Measurements from ENCODE around the gene PCCB.
"Not testable (repeated sequence)": the region's sequence is repeated elsewhere in the genome, so short reads cannot be mapped to it uniquely, and the experiment has no call there.

Gene PCCB

GRCh38 chr3:136247855-136248590 lies 2.1 kb upstream of the PCCB start:
- Mint-ChIP-seq H3K36me3 (ENCODE audit: insufficient read depth) (peaks cover 8% of the 10 kb centered on the region), H3K4me3 (no peak overlapping the region), H3K9me3 (no peaks in the 10 kb centered on the region), H3K27me3 (peaks cover 6 to 7% of the 10 kb centered on the region in 2 donors), H3K4me1 (ENCODE audit: low read depth in 2 of 2) (peaks cover 17 to 19% of the 10 kb centered on the region in 2 donors), H3K27ac (no peak overlapping the region)
- DNase-seq = no peak
- ATAC-seq (replicated peaks) = no peak

DNA sequence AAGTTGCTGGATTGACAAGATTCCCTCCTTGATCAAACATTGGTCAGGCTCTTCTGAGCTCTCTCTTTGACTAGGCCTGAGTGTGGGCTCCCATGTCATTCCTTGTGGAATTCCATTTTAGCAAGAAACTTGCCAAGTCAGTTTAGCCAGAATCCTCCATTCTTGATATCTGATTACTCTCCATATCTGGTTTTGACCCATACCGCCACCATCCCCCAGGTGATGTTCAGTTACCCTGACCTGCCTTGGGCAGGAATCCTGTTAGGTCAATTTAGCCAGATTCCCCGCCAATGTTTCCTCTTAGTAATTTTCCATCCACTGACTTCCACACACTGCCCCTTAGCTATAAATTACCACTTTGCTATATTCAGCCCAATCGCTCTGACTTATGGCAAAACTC lies 1.0 kb upstream of the PCCB start:
- no peak for ATAC-seq (replicated peaks)
- H3K27ac Mint-ChIP-seq = no peak overlapping the region

DNA sequence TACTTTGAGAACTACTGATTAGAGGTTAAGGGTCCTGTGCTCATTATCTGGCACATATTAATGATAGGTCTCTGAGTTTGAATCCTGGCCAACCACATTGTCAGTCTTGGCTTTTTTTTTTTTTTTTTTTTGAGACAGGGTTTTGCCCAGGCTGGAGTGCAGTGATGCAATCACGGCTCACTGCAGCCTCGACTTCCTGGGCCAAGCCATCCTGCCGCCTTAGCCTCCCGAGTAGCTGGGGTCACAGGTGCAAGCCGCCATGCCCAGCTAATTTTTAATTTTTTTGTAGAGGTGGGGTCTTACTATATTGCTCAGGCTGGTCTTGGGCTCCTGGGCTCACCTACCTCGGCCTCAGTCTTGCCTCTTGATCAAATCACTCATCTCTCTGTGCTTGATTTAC lies 547 bp upstream of the PCCB start:
- Mint-ChIP-seq H3K4me1 (ENCODE audit: low read depth in 2 of 2) (peaks cover 17 to 19% of the 10 kb centered on the region in 2 donors), H3K27ac (peak overlapping the region; percentile 88 to 92), H3K9me3 (no peaks in the 10 kb centered on the region), H3K27me3 (no peaks in the 10 kb centered on the region), H3K4me3 (peak overlapping the region; percentile 89), H3K36me3 (ENCODE audit: insufficient read depth) (peaks cover 8% of the 10 kb centered on the region)
- DNase-seq (no peak), ATAC-seq (replicated peaks) (no peak)

More for the DNA sequence above, 1.0 kb upstream of the PCCB start:
- Mint-ChIP-seq H3K36me3 (ENCODE audit: insufficient read depth) (peaks cover 8% of the 10 kb centered on the region), H3K4me3 (no peak overlapping the region), H3K4me1 (ENCODE audit: low read depth in 2 of 2) (peaks cover 17 to 19% of the 10 kb centered on the region in 2 donors), H3K9me3 (no peaks in the 10 kb centered on the region), H3K27me3 (no peaks in the 10 kb centered on the region)
- DNase-seq = no peak

- H3K4me3 Mint-ChIP-seq = peak overlapping the region; percentile 89
- H3K27me3 Mint-ChIP-seq = no peaks in the 10 kb centered on the region
- H3K27ac Mint-ChIP-seq = peak overlapping the region; percentile 88 to 92
- DNase-seq = peak in 1 of 3 experiments; percentile 3
- peaks cover 8% of the 10 kb centered on the region for H3K36me3 Mint-ChIP-seq (ENCODE audit: insufficient read depth)
- peaks cover 17 to 19% of the 10 kb centered on the region in 2 donors for H3K4me1 Mint-ChIP-seq (ENCODE audit: low read depth in 2 of 2)
- ATAC-seq (replicated peaks) = no peak
- no peaks in the 10 kb centered on the region for H3K9me3 Mint-ChIP-seq
These were observed 842 bp downstream of the PCCB start for GRCh38 chr3:136250903-136251460.

DNA sequence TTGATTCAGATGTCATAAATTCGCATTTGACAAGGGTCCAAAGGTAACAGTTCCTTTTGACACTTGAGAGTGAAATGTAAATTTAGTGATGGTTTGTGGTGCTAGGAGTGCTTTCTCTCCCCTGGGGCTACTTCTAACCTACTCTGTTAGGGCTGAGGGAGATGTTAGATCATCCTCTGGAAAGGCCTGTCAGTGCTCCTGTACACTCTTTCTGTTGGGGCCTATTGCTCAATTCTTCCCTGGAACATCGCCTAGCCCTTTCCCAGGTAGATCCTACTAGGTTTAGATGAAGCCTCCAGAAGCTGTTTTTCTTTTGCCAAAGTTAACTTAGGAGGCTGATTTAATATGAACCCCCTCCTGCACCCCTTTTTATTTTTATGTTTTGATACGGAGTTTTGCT lies 1.4 kb downstream of the PCCB start:
- Mint-ChIP-seq H3K4me3 (peak overlapping the region; percentile 89), H3K36me3 (ENCODE audit: insufficient read depth) (peaks cover 12% of the 10 kb centered on the region), H3K27me3 (no peaks in the 10 kb centered on the region), H3K4me1 (ENCODE audit: low read depth in 2 of 2) (peaks cover 17 to 19% of the 10 kb centered on the region in 2 donors), H3K27ac (peak overlapping the region; percentile 86 to 92), H3K9me3 (no peaks in the 10 kb centered on the region)
- ATAC-seq (replicated peaks) (no peak), DNase-seq (no peak)

DNA sequence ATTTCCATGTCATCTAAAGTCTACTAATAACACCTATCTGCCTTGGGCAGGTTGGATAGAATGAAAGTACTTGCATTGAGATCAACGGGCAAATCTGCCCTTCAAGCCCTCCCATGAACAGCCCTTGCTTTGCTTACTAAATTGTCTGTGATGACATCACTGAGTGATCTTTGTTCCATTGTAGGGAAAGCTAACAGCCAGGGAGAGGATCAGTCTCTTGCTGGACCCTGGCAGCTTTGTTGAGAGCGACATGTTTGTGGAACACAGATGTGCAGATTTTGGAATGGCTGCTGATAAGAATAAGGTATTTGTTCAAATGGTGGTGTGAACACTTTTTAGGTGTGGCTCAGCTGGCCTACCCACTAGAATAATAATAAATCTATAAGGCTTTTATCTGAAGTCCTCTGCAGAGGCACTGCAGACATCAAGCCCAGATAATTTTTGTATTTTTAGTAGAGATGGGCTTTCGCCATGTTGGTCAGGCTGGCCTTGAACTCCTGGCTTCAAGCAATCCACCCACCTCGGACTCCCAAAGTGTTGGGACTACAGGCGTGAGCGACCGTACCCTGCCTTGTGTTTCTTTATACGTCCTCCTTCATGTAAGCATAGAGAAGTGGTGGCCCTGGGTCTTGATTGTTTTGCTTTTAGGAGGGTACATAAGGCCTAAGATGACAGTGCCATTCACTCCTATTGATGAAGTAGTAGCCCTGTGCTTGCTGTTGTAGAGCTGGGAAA lies 5.7 kb downstream of the PCCB start:
- Mint-ChIP-seq H3K27me3 (no peaks in the 10 kb centered on the region), H3K27ac (no peak overlapping the region), H3K4me3 (no peak overlapping the region), H3K36me3 (ENCODE audit: insufficient read depth) (peaks cover 20% of the 10 kb centered on the region), H3K4me1 (ENCODE audit: low read depth in 2 of 2) (peaks cover 9 to 12% of the 10 kb centered on the region in 2 donors), H3K9me3 (no peaks in the 10 kb centered on the region)
- no peak for DNase-seq
- no peak for ATAC-seq (replicated peaks)

DNA sequence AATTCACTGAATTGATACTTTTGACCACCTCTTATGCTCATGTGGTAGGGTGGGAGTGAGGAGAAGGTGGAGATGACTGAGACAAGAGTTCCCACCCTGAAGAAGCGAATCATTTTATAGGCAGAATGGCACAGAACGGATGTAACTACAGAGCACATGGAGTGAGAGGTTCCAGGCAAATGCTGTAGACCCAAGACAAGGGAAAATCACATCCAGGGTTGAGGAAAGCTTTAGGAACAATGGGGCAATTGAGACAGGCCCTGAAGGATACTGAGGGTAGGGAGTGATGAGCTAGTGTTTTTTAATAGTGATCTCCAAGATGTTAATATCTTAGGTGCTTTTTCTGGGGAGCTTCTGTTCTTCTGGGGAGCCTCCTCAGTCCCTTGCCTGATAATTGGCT lies 8.1 kb downstream of the PCCB start:
- DNase-seq (no peak), ATAC-seq (replicated peaks) (no peak)
- H3K4me3 Mint-ChIP-seq = no peak overlapping the region

GRCh38 chr3:136261826-136262225 lies 11.7 kb downstream of the PCCB start:
- Mint-ChIP-seq H3K27ac (peak overlapping the region; percentile 21 to 23), H3K4me3 (no peak overlapping the region), H3K4me1 (ENCODE audit: low read depth in 2 of 2) (no peaks in the 10 kb centered on the region), H3K36me3 (ENCODE audit: insufficient read depth) (peaks cover 69% of the 10 kb centered on the region), H3K27me3 (no peaks in the 10 kb centered on the region), H3K9me3 (no peaks in the 10 kb centered on the region)
- DNase-seq = no peak
- ATAC-seq (replicated peaks) = no peak

More for the DNA sequence above, 8.1 kb downstream of the PCCB start:
- H3K4me1 Mint-ChIP-seq (ENCODE audit: low read depth in 2 of 2) = no peaks in the 10 kb centered on the region
- H3K27ac Mint-ChIP-seq = peak overlapping the region in 1 of 2 donors; percentile 17
- H3K36me3 Mint-ChIP-seq (ENCODE audit: insufficient read depth) = peaks cover 43% of the 10 kb centered on the region
- H3K27me3 Mint-ChIP-seq = no peaks in the 10 kb centered on the region
- H3K9me3 Mint-ChIP-seq = no peaks in the 10 kb centered on the region

GRCh38 chr3:136262559-136262958 lies 12.4 kb downstream of the PCCB start:
- Mint-ChIP-seq H3K27me3 (no peaks in the 10 kb centered on the region), H3K4me1 (ENCODE audit: low read depth in 2 of 2) (no peaks in the 10 kb centered on the region), H3K9me3 (no peaks in the 10 kb centered on the region), H3K27ac (no peak overlapping the region), H3K4me3 (no peak overlapping the region), H3K36me3 (ENCODE audit: insufficient read depth) (peaks cover 71% of the 10 kb centered on the region)
- ATAC-seq (replicated peaks) = no peak
- DNase-seq = no peak

- ATAC-seq (replicated peaks) (no peak), DNase-seq (no peak)
- Mint-ChIP-seq H3K27me3 (no peaks in the 10 kb centered on the region), H3K36me3 (ENCODE audit: insufficient read depth) (peaks cover 72% of the 10 kb centered on the region), H3K4me3 (no peak overlapping the region), H3K9me3 (no peaks in the 10 kb centered on the region), H3K4me1 (ENCODE audit: low read depth in 2 of 2) (no peaks in the 10 kb centered on the region), H3K27ac (no peak overlapping the region)
These were observed 13.1 kb downstream of the PCCB start for GRCh38 chr3:136263251-136263650.

- H3K27ac Mint-ChIP-seq; DNase-seq; H3K27me3 Mint-ChIP-seq; H3K9me3 Mint-ChIP-seq; ATAC-seq (replicated peaks); H3K4me3 Mint-ChIP-seq; H3K4me1 Mint-ChIP-seq (ENCODE audit: low read depth in 2 of 2): not testable (repeated sequence)
- peaks cover 61% of the 10 kb centered on the region for H3K36me3 Mint-ChIP-seq (ENCODE audit: insufficient read depth)
These were observed 16.5 kb downstream of the PCCB start for GRCh38 chr3:136266468-136267125.

DNA sequence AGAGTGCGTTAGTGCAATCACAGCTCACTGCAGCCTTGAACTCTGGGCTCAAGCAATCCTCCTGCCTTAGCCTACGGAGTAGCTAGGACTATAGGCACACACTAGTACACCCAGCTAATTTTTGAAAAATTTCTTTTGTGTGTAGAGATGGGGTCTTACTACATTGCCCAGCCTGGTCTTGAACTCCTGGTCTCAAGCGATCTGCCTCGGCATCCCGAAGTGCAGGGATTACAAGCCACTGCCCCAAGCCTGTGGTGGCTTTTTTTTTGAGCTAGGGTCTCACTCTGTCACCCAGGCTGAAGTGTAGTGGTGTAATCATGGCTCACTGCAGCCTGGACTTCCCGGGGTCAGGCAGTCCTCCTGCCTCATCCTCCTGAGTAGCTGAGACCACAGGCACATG lies 17.1 kb downstream of the PCCB start:
- H3K4me3 Mint-ChIP-seq = no peak overlapping the region
- H3K36me3 Mint-ChIP-seq (ENCODE audit: insufficient read depth) = peaks cover 55% of the 10 kb centered on the region
- peaks cover 5 to 13% of the 10 kb centered on the region in 2 donors for H3K4me1 Mint-ChIP-seq (ENCODE audit: low read depth in 2 of 2)
- H3K9me3 Mint-ChIP-seq = no peaks in the 10 kb centered on the region
- peak overlapping the region in 1 of 2 donors; percentile 26 for H3K27ac Mint-ChIP-seq
- DNase-seq = no peak
- H3K27me3 Mint-ChIP-seq = no peaks in the 10 kb centered on the region
- no peak for ATAC-seq (replicated peaks)

- Mint-ChIP-seq H3K9me3 (no peaks in the 10 kb centered on the region), H3K4me3 (no peak overlapping the region), H3K4me1 (ENCODE audit: low read depth in 2 of 2) (peaks cover 8 to 30% of the 10 kb centered on the region in 2 donors), H3K27ac (peak overlapping the region in 1 of 2 donors; percentile 12), H3K36me3 (ENCODE audit: insufficient read depth) (peaks cover 30% of the 10 kb centered on the region), H3K27me3 (no peaks in the 10 kb centered on the region)
- no peak for DNase-seq
- ATAC-seq (replicated peaks) = no peak
These were observed 20.0 kb downstream of the PCCB start for GRCh38 chr3:136270179-136270578.
